Osteoblast (primary cell): Measurements from ENCODE around the gene LDHB. TPM values are rescaled to one million over a fixed set of nuclear protein-coding genes. Genes with fewer than 3 reads are reported as not detected.

Source experiments
- DNase-seq: peaks from one replicate; pipeline ENCODE4 v3.0.0; 2011; ENCODE audit warnings: low spot score, mixed read lengths; ENCODE audit not compliant: insufficient read length; ENCODE audit errors: missing footprints
- H2AFZ ChIP-seq: 2 replicates; pipeline ENCODE4 v1.6.0; 2011; ENCODE audit warnings: mild to moderate bottlenecking, low read length
- H3K27ac ChIP-seq: 2 replicates; pipeline ENCODE4 v1.5.1; 2011; ENCODE audit warnings: mild to moderate bottlenecking, low read depth, low read length, moderate library complexity
- H3K27me3 ChIP-seq: 2 replicates; pipeline ENCODE4 v1.6.0; 2012; ENCODE audit warnings: mild to moderate bottlenecking, control low read depth, inconsistent platforms, low read length, moderate library complexity; ENCODE audit not compliant: insufficient read depth
- H3K36me3 ChIP-seq: 2 replicates; pipeline ENCODE4 v1.5.1; 2011; ENCODE audit warnings: mild to moderate bottlenecking, low read length, control low read depth, moderate library complexity; ENCODE audit not compliant: insufficient read depth
- H3K4me1 ChIP-seq: 2 replicates; pipeline ENCODE4 v1.5.1; 2011; ENCODE audit warnings: mild to moderate bottlenecking, low read length, control low read depth, moderate library complexity; ENCODE audit not compliant: insufficient read depth
- H3K4me2 ChIP-seq: 2 replicates; pipeline ENCODE4 v1.6.0; 2011; ENCODE audit warnings: mild to moderate bottlenecking, low read length; ENCODE audit not compliant: insufficient read depth
- H3K4me3 ChIP-seq: fragments of 200-600 bp; sonication (generic); 3 replicates; pipeline ENCODE4 v1.5.1; 2012; ENCODE audit warnings: mild to moderate bottlenecking, low read length, inconsistent platforms; ENCODE audit not compliant: insufficient read depth
- H3K79me2 ChIP-seq: 2 replicates; pipeline ENCODE4 v1.6.0; 2012; ENCODE audit warnings: mild to moderate bottlenecking, low read length, control low read depth, inconsistent platforms; ENCODE audit not compliant: insufficient read depth
- H3K9me3 ChIP-seq: 2 replicates; pipeline ENCODE4 v1.5.1; 2011; ENCODE audit warnings: low read depth, low read length, control low read depth
- H4K20me1 ChIP-seq: 2 replicates; pipeline ENCODE4 v1.6.0; 2012; ENCODE audit warnings: mild to moderate bottlenecking, low read length, control low read depth; ENCODE audit not compliant: insufficient read depth
- total RNA-seq: library from RNA; depleted of rRNA; stranded (reverse); fragments of >200 nt; gene quantifications from 2 replicates; pipeline ENCODE4 v1.2.3, GENCODE V29; 2012
- TF ChIP-seq, protein P1 (sequence below): IDR thresholded peaks from 2 replicates; pipeline ENCODE4 v1.5.1; 2011; ENCODE audit warnings: mild to moderate bottlenecking, low read depth, low read length, moderate library complexity; ENCODE audit errors: extremely low read depth

The LDHB gene
- total RNA-seq, 1 donor = 422 TPM

GRCh38 chr12:21608196-21608595 is 49.4 kb downstream of the LDHB start:
- TF ChIP-seq, protein P1, sequence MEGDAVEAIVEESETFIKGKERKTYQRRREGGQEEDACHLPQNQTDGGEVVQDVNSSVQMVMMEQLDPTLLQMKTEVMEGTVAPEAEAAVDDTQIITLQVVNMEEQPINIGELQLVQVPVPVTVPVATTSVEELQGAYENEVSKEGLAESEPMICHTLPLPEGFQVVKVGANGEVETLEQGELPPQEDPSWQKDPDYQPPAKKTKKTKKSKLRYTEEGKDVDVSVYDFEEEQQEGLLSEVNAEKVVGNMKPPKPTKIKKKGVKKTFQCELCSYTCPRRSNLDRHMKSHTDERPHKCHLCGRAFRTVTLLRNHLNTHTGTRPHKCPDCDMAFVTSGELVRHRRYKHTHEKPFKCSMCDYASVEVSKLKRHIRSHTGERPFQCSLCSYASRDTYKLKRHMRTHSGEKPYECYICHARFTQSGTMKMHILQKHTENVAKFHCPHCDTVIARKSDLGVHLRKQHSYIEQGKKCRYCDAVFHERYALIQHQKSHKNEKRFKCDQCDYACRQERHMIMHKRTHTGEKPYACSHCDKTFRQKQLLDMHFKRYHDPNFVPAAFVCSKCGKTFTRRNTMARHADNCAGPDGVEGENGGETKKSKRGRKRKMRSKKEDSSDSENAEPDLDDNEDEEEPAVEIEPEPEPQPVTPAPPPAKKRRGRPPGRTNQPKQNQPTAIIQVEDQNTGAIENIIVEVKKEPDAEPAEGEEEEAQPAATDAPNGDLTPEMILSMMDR = no peak
- H3K4me2 ChIP-seq = no peak overlapping the region
- no peaks in the 10 kb centered on the region for H3K79me2 ChIP-seq
- no peak overlapping the region for H3K27ac ChIP-seq
- no peak for DNase-seq
- H3K36me3 ChIP-seq = no peaks in the 10 kb centered on the region
- H2AFZ ChIP-seq = no peak overlapping the region
- no peaks in the 10 kb centered on the region for H3K9me3 ChIP-seq
- H3K4me3 ChIP-seq = no peak overlapping the region
- no peaks in the 10 kb centered on the region for H3K4me1 ChIP-seq
- peaks cover 6% of the 10 kb centered on the region for H3K27me3 ChIP-seq
- no peaks in the 10 kb centered on the region for H4K20me1 ChIP-seq

GRCh38 chr12:21607701-21608100 is 49.9 kb downstream of the LDHB start:
- Histone ChIP-seq H3K79me2 (no peaks in the 10 kb centered on the region), H4K20me1 (no peaks in the 10 kb centered on the region), H2AFZ (no peak overlapping the region), H3K4me2 (no peak overlapping the region), H3K4me3 (no peak overlapping the region), H3K27ac (no peak overlapping the region), H3K36me3 (no peaks in the 10 kb centered on the region), H3K27me3 (peaks cover 6% of the 10 kb centered on the region), H3K4me1 (no peaks in the 10 kb centered on the region), H3K9me3 (no peaks in the 10 kb centered on the region)
- TF ChIP-seq, protein P1 = peak; percentile 34
- no peak for DNase-seq

- H3K79me2 ChIP-seq = no peaks in the 10 kb centered on the region
- H3K4me1 ChIP-seq = no peaks in the 10 kb centered on the region
- no peak overlapping the region for H2AFZ ChIP-seq
- no peak for DNase-seq
- no peak overlapping the region for H3K4me3 ChIP-seq
- no peaks in the 10 kb centered on the region for H3K36me3 ChIP-seq
- no peak overlapping the region for H3K4me2 ChIP-seq
- no peak overlapping the region for H3K27ac ChIP-seq
- TF ChIP-seq, protein P1 = no peak
- peaks cover 6% of the 10 kb centered on the region for H3K27me3 ChIP-seq
- no peaks in the 10 kb centered on the region for H3K9me3 ChIP-seq
- H4K20me1 ChIP-seq = no peaks in the 10 kb centered on the region
These were observed 51.5 kb downstream of the LDHB start for GRCh38 chr12:21606175-21606574.

DNA sequence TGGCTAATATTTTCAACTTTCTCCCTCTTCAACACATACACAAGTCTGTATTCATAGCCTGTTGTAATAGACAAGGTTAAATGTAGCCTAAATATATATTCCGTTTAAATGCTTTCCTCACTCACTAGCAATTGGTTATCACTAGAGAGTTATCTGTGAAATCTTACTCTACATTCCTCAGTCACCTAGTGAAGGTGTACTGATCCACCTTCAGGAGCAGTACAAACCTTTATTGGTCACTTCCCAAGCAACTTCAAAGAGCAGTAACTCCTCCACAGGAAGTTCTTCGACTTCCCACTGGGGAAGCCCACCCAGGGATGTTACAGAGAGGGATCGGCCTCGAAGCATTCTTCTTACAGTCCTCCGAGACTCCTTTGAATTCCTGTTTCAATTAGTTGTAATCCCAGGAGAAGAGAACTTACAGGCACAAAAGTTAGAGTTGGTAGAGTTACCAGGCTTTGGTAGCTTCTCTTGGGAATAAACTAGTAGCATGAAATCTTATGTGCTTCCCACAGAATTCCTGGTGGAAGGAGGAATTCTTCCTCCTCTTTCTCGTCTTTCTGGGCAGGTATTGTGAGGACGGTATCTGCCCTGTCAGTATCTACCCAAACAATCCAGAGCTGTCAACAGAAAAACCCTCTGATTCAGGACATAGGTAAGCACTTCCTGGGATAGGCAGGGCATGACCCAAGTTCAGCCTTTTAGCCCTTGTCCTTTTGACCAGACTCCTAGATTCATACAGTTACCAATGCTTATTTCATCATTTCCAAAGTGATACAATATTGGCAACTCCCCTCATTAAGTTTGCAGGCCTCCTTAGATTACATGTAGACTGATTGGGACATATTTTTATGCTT is 53.2 kb downstream of the LDHB start, which contains the start of gene GYS2:
TSS of gene GYS2 (minus strand) at position 603 of the 857 bp plus-strand sequence. CDS start at position 348, 255 bp downstream.
- Histone ChIP-seq H2AFZ (no peak within 1 kb of the TSS), H3K79me2 (no peaks in the 10 kb centered on the region), H3K27ac (no peak within 1 kb of the TSS), H3K4me2 (no peak within 1 kb of the TSS), H3K36me3 (no peaks in the 10 kb centered on the region), H3K27me3 (peaks cover 6% of the 10 kb centered on the region), H3K4me1 (no peaks in the 10 kb centered on the region), H3K9me3 (no peaks in the 10 kb centered on the region), H3K4me3 (no peak within 1 kb of the TSS), H4K20me1 (no peaks in the 10 kb centered on the region)
- TF ChIP-seq, protein P1 = no peak
- no peak for DNase-seq
